GM12891 (cell line): ENCODE measurements around the gene MAN2C1.

ENCODE experiments used
- DNase-seq: peaks from one replicate; pipeline ENCODE4 v3.0.0; 2011; ENCODE audit warnings: low spot score; ENCODE audit not compliant: insufficient read length
- FAIRE-seq: peaks from 2 replicates; lab custom pipeline; 2011; peaks lifted over from hg19 to GRCh38; lab: Jason Lieb, UNC
- PAX5 ChIP-seq: IDR thresholded peaks from 2 replicates; pipeline ENCODE4 v1.6.1; 2011; ENCODE audit warnings: low read length, moderate library complexity, mild to moderate bottlenecking; ENCODE audit not compliant: insufficient read depth, severe bottlenecking
- POLR2A ChIP-seq: IDR thresholded peaks from 2 replicates; pipeline ENCODE4 v1.6.1; 2011; ENCODE audit warnings: low read depth, low read length, control low read depth
- POLR2AphosphoS5 ChIP-seq: IDR thresholded peaks from 2 replicates; pipeline ENCODE4 v1.6.1; 2011; ENCODE audit warnings: low read depth, low read length, control low read depth
- POU2F2 ChIP-seq: IDR thresholded peaks from 2 replicates; pipeline ENCODE4 v1.6.1; 2011; ENCODE audit warnings: low read depth, mild to moderate bottlenecking, control low read depth, low read length, moderate library complexity
- SPI1 ChIP-seq: IDR thresholded peaks from 2 replicates; pipeline ENCODE4 v1.6.1; 2011; ENCODE audit warnings: low read depth, low read length, control low read depth
- TAF1 ChIP-seq: IDR thresholded peaks from 2 replicates; pipeline ENCODE4 v1.6.1; 2011; ENCODE audit warnings: low read depth, low read length, control low read depth

The MAN2C1 gene

GRCh38 chr15:75362642-75363249, 5.7 kb downstream of the MAN2C1 start:
- DNase-seq (no peak), FAIRE-seq (no peak)
- TF ChIP-seq TAF1: no peak
- TF ChIP-seq POLR2A: 0 out of 2 replicates have a peak, but pooled peaks have one; percentile 18

GRCh38 chr15:75361989-75362641, 6.3 kb downstream of the MAN2C1 start:
- TF ChIP-seq PAX5: no peak
- no peak for TF ChIP-seq TAF1
- TF ChIP-seq POU2F2: no peak
- TF ChIP-seq POLR2A: no peak
- no peak for TF ChIP-seq POLR2AphosphoS5
- no peak for TF ChIP-seq SPI1
- DNase-seq (no peak), FAIRE-seq (no peak)

GRCh38 chr15:75361361-75361988, 6.9 kb downstream of the MAN2C1 start:
- TF ChIP-seq TAF1: no peak
- FAIRE-seq (no peak), DNase-seq (no peak)

- TF ChIP-seq TAF1 (no peak), SPI1 (no peak), POU2F2 (no peak), POLR2AphosphoS5 (no peak), POLR2A (no peak), PAX5 (no peak)
- DNase-seq (no peak), FAIRE-seq (no peak)
Observed at GRCh38 chr15:75360856-75361255, 7.6 kb downstream of the MAN2C1 start.

- no peak for TF ChIP-seq POLR2AphosphoS5
- TF ChIP-seq POLR2A: no peak
- TF ChIP-seq TAF1: no peak
- no peak for TF ChIP-seq PAX5
- TF ChIP-seq SPI1: no peak
- no peak for TF ChIP-seq POU2F2
- FAIRE-seq (no peak), DNase-seq (peak; percentile 13)
Observed at GRCh38 chr15:75360391-75360790, 8.0 kb downstream of the MAN2C1 start.

GRCh38 chr15:75359537-75360250, 8.7 kb downstream of the MAN2C1 start:
- FAIRE-seq (no peak), DNase-seq (peak; percentile 14)
- TF ChIP-seq POU2F2 (no peak), POLR2A (no peak), POLR2AphosphoS5 (no peak), SPI1 (no peak), PAX5 (no peak), TAF1 (no peak)

GRCh38 chr15:75358771-75359536, 9.5 kb downstream of the MAN2C1 start:
- DNase-seq (no peak), FAIRE-seq (no peak)
- no peak for TF ChIP-seq POLR2AphosphoS5
- no peak for TF ChIP-seq POU2F2
- TF ChIP-seq PAX5: no peak
- no peak for TF ChIP-seq TAF1
- TF ChIP-seq SPI1: no peak
- TF ChIP-seq POLR2A: no peak

GRCh38 chr15:75357976-75358673, 10.3 kb downstream of the MAN2C1 start:
- DNase-seq (no peak), FAIRE-seq (no peak)
- TF ChIP-seq POLR2AphosphoS5 (no peak), POU2F2 (no peak), PAX5 (no peak), TAF1 (no peak), POLR2A (no peak), SPI1 (no peak)

GRCh38 chr15:75356517-75356916, 11.9 kb downstream of the MAN2C1 start:
- DNase-seq (no peak), FAIRE-seq (no peak)
- TF ChIP-seq PAX5 (no peak), SPI1 (no peak), TAF1 (no peak), POLR2AphosphoS5 (no peak), POLR2A (no peak), POU2F2 (no peak)
